Measurements from ENCODE around the gene MEGF6.

The MEGF6 gene

DNA sequence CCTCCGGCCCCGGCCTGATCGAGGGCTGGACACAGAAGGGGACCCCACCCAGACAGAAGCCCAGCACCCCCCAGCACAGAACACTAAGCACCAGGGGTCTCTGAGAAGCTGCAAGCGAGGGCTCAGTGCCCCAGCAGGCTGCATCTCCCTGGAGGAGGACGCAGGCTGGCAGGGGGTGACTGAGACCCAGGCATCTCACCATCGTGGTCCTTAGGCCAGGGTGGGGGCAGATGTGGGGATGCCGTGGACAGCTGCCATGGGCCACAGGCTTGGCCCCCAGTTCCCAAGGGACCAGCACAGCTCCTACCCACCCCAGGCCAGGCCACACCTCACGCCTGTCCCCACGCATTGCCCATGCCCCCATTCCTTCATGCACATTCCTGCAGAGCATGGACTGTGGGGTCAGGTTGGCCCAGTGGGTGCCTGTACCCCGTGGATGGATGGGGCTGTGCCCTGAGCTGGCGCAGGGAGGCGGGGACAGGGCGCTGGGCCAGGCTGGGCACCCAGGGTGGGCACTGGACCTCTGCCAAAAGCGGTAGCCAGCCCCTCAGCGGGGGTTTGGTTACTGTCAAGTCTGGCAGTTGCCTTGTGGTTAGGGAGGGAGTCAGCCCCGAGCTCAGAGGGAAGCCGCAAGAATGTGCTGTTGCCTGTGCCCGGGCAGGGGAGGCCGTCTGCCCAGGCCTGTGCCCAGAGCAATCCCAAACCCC lies 95.4 kb downstream of the MEGF6 start:
- TF ChIP-seq ZNF274 (IDR thresholded peaks at IDR 0.05; ENCODE audit: low read depth, low read length) = no peak

DNA sequence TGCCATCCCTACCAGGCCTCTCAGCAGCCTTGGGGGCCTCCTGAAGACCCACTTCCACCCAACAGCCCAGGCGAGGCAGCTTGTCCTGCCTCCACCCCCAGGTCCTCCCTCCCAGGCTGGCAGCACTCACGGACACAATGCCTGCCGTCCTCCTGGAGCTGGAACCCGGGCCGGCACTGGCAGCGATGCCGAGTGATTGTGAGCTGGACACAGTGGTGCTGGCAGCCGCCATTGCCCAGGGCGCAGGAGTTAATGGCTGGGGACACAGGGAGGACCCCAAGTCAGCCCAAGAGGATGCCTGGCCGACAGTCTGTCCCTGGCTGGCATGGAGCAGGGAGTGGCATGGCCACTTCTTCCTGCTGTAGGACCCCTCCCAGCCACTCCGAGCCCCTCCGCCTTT lies 96.0 kb downstream of the MEGF6 start:
- H3K4me3 ChIP-seq (ENCODE audit: low read length) = no peak overlapping the region
- TF ChIP-seq ZNF274 (IDR thresholded peaks at IDR 0.05; ENCODE audit: low read depth, low read length) = no peak

More for the DNA sequence above, 95.4 kb downstream of the MEGF6 start:
- no peak overlapping the region for H3K4me3 ChIP-seq (ENCODE audit: low read length)

DNA sequence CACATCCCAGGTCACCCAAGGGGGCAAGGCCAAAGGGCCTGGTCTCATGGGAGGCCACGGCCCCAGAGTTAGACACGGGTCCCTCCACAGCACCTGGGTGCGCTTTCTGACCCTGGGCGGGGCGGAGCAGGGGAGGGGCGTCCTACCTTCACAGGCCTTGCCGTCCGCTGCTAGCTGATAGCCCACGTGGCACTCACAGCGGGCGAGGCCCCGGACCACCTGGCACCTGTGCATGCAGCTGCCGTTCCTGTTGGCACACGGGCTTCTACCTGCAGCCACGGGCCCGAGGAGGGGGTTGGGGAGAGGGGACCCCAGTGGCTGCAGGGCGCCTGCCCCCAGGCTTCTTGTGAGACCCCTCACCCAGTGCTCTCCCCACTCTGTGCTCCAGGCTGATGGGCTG lies 96.9 kb downstream of the MEGF6 start:
- no peak overlapping the region for H3K4me3 ChIP-seq (ENCODE audit: low read length)
- no peak for TF ChIP-seq ZNF274 (IDR thresholded peaks at IDR 0.05; ENCODE audit: low read depth, low read length)

DNA sequence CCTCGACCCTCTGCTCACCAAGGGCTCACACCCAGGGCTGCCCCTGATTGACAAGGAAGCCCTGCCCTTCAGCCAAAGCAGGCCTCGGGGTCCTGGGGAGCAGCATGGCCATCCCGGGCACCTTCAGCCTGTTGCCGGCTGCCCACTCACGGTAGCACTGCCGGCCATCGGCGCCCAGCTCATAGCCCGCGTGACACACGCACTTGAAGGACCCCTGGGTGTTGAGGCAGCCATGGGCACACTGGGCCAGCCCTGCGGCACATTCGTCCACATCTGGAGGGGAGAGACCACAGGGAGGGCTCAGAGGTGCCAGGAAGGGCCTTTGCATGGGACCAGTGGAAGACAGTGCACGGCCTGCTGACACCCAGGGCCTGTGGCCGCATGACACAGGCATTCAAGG lies 99.5 kb downstream of the MEGF6 start:
- TF ChIP-seq ZNF274 (IDR thresholded peaks at IDR 0.05; ENCODE audit: low read depth, low read length) = no peak
- H3K4me3 ChIP-seq (ENCODE audit: low read length) = no peak overlapping the region

DNA sequence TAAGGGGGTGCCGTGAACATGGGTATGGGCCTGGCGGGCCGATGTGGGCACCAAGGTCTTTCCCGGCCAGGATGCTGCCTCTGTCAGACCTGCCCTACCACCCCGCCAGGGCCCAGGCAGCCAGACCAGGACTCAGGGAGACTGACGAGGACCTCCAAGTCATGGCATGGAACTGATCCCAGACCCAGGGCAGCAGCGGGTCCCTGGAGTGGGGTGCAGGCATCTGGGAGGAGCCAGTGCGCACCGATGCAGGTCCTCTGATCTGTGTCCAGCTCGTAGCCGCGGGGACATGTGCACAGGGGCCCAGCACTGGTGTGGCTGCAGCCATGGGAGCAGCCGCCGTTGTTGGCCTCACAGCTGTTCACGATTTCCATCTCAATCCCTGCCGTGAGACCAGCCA lies 100.0 kb downstream of the MEGF6 start:
- TF ChIP-seq ZNF274 (IDR thresholded peaks at IDR 0.05; ENCODE audit: low read depth, low read length) = no peak
- no peak overlapping the region for H3K4me3 ChIP-seq (ENCODE audit: low read length)

DNA sequence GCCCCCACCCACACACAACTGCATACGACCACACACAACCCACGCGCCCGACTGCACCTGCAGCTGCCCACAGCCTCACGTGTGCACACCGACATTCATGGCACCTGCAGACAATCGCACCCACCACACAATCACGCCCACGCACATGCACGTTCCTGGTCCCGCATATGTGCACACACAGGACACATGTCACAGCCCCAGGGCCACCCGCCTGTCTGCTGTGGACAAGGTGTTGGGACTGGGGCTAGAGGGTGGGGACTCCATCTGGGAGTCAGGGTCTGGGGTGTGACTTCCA lies 100.4 kb downstream of the MEGF6 start:
- no peak overlapping the region for H3K4me3 ChIP-seq (ENCODE audit: low read length)
- TF ChIP-seq ZNF274 (IDR thresholded peaks at IDR 0.05; ENCODE audit: low read depth, low read length) = no peak

DNA sequence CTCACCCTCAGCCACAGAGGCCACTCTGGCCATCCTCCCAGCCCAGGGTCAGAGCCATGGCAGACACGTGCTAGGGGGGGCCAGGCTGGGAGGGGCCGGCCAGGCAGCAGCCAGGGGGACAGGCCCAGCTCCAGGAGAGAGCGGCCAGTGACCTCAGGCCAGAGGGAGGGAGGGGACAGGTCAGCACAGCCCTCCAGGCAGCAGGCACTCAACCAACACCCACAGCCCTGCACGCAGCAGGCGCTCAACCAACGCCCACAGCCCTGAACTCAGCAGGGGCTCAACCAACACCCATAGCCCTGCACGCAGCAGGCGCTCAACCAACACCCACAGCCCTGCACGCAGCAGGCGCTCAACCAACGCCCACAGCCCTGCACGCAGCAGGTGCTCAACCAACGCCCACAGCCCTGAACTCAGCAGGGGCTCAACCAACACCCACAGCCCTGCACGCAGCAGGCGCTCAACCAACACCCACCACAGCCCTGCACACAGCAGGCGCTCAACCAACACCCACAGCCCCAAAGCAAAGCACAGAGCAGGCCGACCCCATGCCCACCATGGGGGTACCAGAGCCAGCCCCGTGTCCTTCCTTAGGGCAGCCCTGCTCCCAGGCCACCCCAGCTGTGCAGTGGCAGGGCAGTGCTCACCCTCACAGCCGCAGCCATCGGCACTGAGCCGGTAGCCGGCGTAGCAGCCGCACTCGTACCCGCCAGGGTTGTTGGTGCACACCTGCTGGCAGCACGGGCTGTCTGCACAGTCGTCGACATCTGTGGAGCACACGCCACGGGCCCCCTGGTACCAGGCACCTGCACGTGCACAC lies 101.0 kb downstream of the MEGF6 start:
- no peak overlapping the region for H3K4me3 ChIP-seq (ENCODE audit: low read length)
- no peak for TF ChIP-seq ZNF274 (IDR thresholded peaks at IDR 0.05; ENCODE audit: low read depth, low read length)

DNA sequence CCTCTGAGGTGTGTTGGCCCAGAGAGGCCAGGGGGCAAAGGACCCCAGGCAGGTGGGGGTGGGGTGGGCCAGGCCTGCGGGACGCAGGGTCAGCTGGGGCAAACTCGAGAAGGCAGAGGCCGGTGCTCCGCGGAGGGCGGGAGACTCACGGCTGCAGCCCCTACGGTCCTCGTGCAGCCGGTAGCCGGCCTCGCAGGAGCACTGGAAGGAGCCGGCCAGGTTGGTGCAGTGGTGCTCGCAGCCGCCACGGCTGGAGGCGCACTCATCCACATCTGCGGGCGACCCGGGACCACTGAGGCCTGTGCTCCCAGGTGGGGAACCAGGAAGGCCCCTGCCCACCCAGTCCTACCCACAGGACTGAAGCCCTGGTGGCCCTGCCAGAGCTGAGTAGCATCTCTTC lies 101.6 kb downstream of the MEGF6 start:
- TF ChIP-seq ZNF274 (IDR thresholded peaks at IDR 0.05; ENCODE audit: low read depth, low read length) = no peak
- H3K4me3 ChIP-seq (ENCODE audit: low read length) = no peak overlapping the region

DNA sequence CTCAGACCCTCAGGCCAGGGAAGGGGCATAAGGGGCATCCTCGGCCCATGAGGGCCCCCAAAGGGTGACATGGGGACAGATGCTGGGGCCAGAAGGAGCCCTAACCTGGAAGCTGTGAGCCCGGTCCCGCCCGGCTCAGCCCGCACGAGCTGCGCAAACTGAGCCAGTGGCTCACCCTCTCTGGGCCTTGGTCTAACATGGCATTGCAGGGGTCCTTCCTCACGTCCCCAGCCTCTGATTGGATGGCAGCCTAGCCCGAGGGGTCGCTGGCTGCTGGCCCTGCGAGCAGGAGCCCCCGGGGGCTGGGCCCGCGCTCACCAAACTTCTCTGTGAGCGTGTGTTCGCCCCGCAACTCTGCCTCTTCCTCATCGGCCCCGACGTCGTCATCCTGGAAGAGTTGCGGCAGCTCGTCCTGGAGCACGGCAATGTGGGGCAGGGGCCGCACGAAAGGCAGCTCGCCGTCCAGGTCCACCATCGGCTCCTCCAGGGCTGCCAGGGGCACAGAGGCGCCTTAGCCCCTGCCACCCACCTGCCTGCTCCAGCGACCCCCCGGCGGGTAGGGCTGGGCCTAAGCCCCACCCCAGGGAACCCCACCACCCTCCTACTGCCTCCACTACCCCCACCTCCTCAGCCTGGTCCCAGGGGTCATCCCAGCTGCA lies 102.4 kb downstream of the MEGF6 start:
- no peak overlapping the region for H3K4me3 ChIP-seq (ENCODE audit: low read length)
- no peak for TF ChIP-seq ZNF274 (IDR thresholded peaks at IDR 0.05; ENCODE audit: low read depth, low read length)

DNA sequence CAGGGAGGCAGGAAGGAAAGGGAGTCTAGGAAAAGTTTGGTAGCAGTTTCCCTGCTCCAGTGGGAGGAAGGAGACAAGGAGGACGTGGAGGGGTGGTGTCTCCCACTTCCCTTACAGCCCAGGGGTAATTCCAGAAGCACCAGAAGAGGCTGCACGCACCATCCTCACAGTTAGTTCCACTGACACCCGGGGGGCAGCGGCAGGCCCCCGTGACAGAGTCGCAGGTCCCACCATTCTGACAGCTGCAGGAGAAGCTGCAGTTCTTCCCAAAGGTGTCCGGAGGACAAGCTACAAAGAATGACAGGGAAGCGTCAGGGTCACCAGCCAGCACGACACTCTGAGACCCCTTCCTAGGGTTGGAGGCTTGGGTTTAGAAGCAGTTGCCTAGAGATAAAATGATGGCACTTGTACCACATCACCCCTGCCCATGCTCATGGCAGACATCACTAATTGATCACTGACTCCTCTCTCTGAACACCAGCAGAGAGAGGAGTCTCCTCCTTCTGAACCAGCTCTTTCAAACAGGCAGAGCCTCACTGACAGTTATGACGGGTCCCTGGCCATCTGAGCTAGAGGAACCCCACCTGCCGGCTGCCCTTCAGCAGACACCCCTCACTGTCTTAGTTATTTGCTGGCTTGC lies 103.6 kb downstream of the MEGF6 start:
- H3K4me3 ChIP-seq (ENCODE audit: low read length) = no peak overlapping the region
- TF ChIP-seq ZNF274 (IDR thresholded peaks at IDR 0.05; ENCODE audit: low read depth, low read length) = no peak

DNA sequence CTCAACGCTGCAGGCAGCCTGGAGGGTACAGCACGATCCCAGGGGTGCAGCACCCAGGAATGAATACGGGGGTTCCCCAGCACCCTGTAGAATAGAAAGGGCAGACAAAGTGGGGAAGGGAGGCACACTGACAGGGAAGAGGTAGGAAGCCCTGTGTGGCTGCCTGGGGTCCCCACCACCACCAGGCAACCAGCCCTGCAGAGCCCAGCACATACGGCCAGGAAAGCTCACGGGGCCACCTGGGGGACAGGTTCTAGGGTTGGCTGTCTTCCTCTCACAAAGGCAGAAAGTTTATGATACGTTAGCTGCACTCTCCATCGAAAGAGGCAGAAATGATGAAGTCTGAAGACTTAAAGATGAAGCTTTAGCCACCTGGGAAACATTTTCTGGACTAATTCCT lies 104.4 kb downstream of the MEGF6 start:
- TF ChIP-seq ZNF274 (IDR thresholded peaks at IDR 0.05; ENCODE audit: low read depth, low read length) = no peak
- H3K4me3 ChIP-seq (ENCODE audit: low read length) = no peak overlapping the region

DNA sequence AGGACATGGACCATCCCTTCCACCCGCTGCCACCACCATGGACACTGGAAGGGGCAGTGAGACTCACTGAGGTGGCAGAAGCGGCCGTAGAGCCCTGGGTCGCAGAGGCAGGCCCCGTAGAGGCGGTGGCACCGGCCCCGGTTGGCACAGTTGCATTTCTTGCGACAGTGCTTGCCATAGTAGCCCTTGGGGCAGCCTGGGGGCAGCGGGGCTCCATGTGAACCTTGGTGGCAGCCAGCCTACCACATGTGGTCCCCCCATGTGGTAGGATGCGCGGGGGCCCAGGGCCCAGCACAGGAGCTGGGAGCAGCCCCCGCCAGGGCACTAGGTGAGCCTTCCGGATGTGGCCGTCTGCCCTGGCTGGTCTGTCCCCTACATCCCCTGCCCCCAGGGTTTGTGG lies 105.3 kb downstream of the MEGF6 start:
- TF ChIP-seq ZNF274 (IDR thresholded peaks at IDR 0.05; ENCODE audit: low read depth, low read length) = no peak
- no peak overlapping the region for H3K4me3 ChIP-seq (ENCODE audit: low read length)

DNA sequence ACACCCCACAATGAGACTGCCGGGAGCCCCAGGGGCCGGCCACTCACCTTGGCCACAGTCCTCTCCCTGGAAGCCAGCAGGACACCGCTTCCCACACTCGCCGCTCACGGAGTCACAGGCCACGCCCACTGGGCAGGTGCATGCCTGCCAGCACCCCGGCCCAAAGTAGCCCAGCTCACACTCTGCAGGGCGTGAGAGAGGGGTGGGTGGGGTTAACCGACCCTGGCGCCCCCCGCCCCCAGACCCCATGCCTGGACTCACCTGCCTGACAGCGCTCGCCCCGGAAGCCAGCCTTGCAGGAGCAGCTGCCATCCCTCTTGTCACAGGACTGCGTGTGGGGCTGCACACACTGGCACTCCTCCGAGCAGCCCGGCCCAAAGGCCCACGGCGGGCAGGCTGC lies 106.1 kb downstream of the MEGF6 start:
- no peak overlapping the region for H3K4me3 ChIP-seq (ENCODE audit: low read length)
- no peak for TF ChIP-seq ZNF274 (IDR thresholded peaks at IDR 0.05; ENCODE audit: low read depth, low read length)

DNA sequence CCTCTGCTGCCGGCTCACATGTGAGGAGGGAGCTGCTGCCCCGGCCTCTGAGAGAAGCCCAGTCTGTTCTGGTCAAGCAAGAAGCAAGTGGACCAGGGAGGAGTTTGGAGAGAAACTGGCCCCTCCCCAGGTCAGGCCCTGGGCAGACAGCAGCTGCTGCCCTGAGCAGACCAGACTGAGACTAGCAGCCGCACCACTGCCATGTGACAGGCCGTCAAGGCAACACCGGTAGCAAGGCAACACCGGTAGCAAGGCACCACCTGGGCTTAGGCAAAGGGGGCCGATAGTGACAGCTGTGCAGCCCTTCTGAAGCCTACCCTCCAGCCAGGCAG lies 106.5 kb downstream of the MEGF6 start:
- TF ChIP-seq ZNF274 (IDR thresholded peaks at IDR 0.05; ENCODE audit: low read depth, low read length) = no peak
- no peak overlapping the region for H3K4me3 ChIP-seq (ENCODE audit: low read length)

Measured in GM08714 (cell line).